Spleen (tissue), 11 donors: ENCODE results near the gene LRRK1. TPM values are rescaled to one million over a fixed set of nuclear protein-coding genes. Genes with fewer than 3 reads are reported as not detected.

ENCODE experiments used
- DNase-seq: peaks from one replicate; pipeline ENCODE4 v3.0.0-alpha.2; 2020
- H3K27ac ChIP-seq, 8 donors: fragments of 200-600 bp; sonication (generic) in 7 of 8; 1 replicate in 4 of 8; 2 replicates in 4 of 8; pipeline versions ENCODE4 v1.5.0 to v1.8.0; 2016 to 2021; ENCODE audit warnings: inconsistent platforms in 4 of 8, mild to moderate bottlenecking in 4 of 8, moderate library complexity in 1 of 8
- H3K27me3 ChIP-seq, 7 donors: fragments of 200-600 bp; sonication (generic) in 6 of 7; replicated peaks in 1 of 7; 1 replicate in 4 of 7; 2 replicates in 3 of 7; pipeline versions ENCODE4 v1.5.0 to v1.8.0; 2016 to 2021; ENCODE audit warnings: inconsistent platforms in 3 of 7, mild to moderate bottlenecking in 1 of 7
- H3K36me3 ChIP-seq, 6 donors: fragments of 200-600 bp; sonication (generic) in 5 of 6; 1 replicate in 4 of 6; 2 replicates in 2 of 6; pipeline versions ENCODE4 v1.5.0 to v1.8.0; 2016 to 2021; ENCODE audit warnings: inconsistent platforms in 2 of 6
- H3K4me1 ChIP-seq, 6 donors: fragments of 200-600 bp; sonication (generic) in 5 of 6; 1 replicate in 3 of 6; 2 replicates in 3 of 6; pipeline versions ENCODE4 v1.5.0 to v1.8.0; 2016 to 2021; ENCODE audit warnings: inconsistent platforms in 3 of 6
- H3K4me3 ChIP-seq, 8 donors: fragments of 200-600 bp; sonication (generic) in 7 of 8; 1 replicate in 4 of 8; 2 replicates in 4 of 8; pipeline versions ENCODE4 v1.5.0 to v1.8.0; 2016 to 2021; ENCODE audit warnings: inconsistent platforms in 4 of 8, mild to moderate bottlenecking in 4 of 8, moderate library complexity in 2 of 8
- H3K9me3 ChIP-seq, 8 donors: fragments of 200-600 bp; sonication (generic) in 7 of 8; 1 replicate in 4 of 8; 2 replicates in 4 of 8; pipeline versions ENCODE4 v1.5.0 to v1.8.0; 2016 to 2021; ENCODE audit warnings: inconsistent platforms in 4 of 8
- CTCF ChIP-seq, 11 experiments: fragments of 200-600 bp in 7 of 11; fragments of 450-650 bp in 4 of 11; sonication (generic) in 4 of 11; IDR thresholded peaks in 8 of 11; conservative IDR thresholded peaks in 3 of 11; 1 replicate in 7 of 11; 2 replicates in 4 of 11; pipeline versions ENCODE4 v1.4.0 to v1.8.0; 2016 to 2021; ENCODE audit warnings: antibody characterized with exemption in 11 of 11, inconsistent platforms in 4 of 11, mild to moderate bottlenecking in 1 of 11
- POLR2A ChIP-seq, 3 donors: fragments of 450-650 bp; IDR thresholded peaks; one replicate each; pipeline ENCODE4 v1.5.1; 2017; ENCODE audit warnings: antibody characterized with exemption in 3 of 3, mild to moderate bottlenecking in 1 of 3
- POLR2AphosphoS5 ChIP-seq, 3 donors: sonication (generic); formaldehyde crosslinking; IDR thresholded peaks; one replicate each; pipeline ENCODE4 v1.5.1; 2017; ENCODE audit warnings: antibody characterized with exemption in 3 of 3
- WGBS, 5 donors: extraction: QIAGEN DNeasy Blood & Tissue Kit in 3 of 5; methylation state at CpG; one replicate each; pipeline versions ENCODE4 v1.1.5 to v1.1.7; 2013 to 2018; 5-methylcytosine and 5-hydroxymethylcytosine counted together
- intact Hi-C: fragments of 100-400 bp; cut with DNase I; formaldehyde crosslinking; loops from one replicate; pipeline ENCODE4 v1.15.0; 2023; ENCODE audit warnings: low total_unique reads
- polyA plus RNA-seq, 3 donors: library from polyadenylated mRNA; stranded (reverse); fragments of 200-250 nt; gene quantifications; one replicate each; pipeline ENCODE4 v1.2.1, GENCODE V29; 2013
- total RNA-seq, 7 donors: library from RNA; depleted of rRNA in 3 of 7; stranded (reverse); fragments of >200 nt in 3 of 7; fragmentation: NEBNext Ultra II Directional in 4 of 7; extraction: Animal tissue kit (Norgen Biotek cat#: 25700) in 4 of 7; gene quantifications; one replicate each; pipeline versions ENCODE4 v1.1.0 to v1.2.1, GENCODE V29; 2016 to 2021
- donor health status: healthy with polysubstance abuse.
- donor health status: DM: no; HTN: no; CAD: no; lungs with moderate emphysema.
- donor health status: DM: no; HTN: no; CAD: no.
- donor health status: Bipolar disorder and iron deficiency.
- donor health status: healthy.
- donor health status: DM: no; HTN: no; CAD: no.
- donor health status: DM: yes; HTN: yes; CAD: no.

The LRRK1 gene
- total and polyA plus RNA-seq, 10 donors, result 12.0 to 60.2 (median 48.8) TPM

GRCh38 chr15:100948430-100948762 lies 29.2 kb downstream of the LRRK1 start:
- Histone ChIP-seq H3K27me3 (no peaks in the 10 kb centered on the region), H3K36me3 (peaks cover 0 to 5% (median 0%) of the 10 kb centered on the region in 6 donors), H3K4me3 (peak overlapping the region in 1 of 8 donors; percentile 38), H3K27ac (peak overlapping the region in 4 of 8 donors; percentile 21 to 65 (median 36)), H3K9me3 (no peaks in the 10 kb centered on the region), H3K4me1 (peaks cover 0 to 52% (median 26%) of the 10 kb centered on the region in 6 donors)
- 82 to 92% (median 90%) methylated on average over 3 of the region's 3 CpGs for WGBS, 5 donors
- DNase-seq, result no peak
- TF ChIP-seq CTCF (IDR thresholded peaks at IDR 0.05 in 8 of 11, conservative IDR thresholded peaks at IDR 0.05 in 3 of 11), result no peak
- no peak for TF ChIP-seq POLR2A (IDR thresholded peaks at IDR 0.05)
- TF ChIP-seq POLR2AphosphoS5 (IDR thresholded peaks at IDR 0.05), result no peak
- intact Hi-C loops, result no loop called here

- no peak overlapping the region for H3K4me3 ChIP-seq
- DNase-seq, result no peak
- peaks cover 0 to 39% (median 14%) of the 10 kb centered on the region in 6 donors for H3K4me1 ChIP-seq
- no peaks in the 10 kb centered on the region for H3K27me3 ChIP-seq
- H3K36me3 ChIP-seq, result peaks cover 0 to 5% (median 0%) of the 10 kb centered on the region in 6 donors
- no peaks in the 10 kb centered on the region for H3K9me3 ChIP-seq
- intact Hi-C loops, result no loop called here
- TF ChIP-seq CTCF (IDR thresholded peaks at IDR 0.05 in 8 of 11, conservative IDR thresholded peaks at IDR 0.05 in 3 of 11) (no peak), POLR2A (IDR thresholded peaks at IDR 0.05) (no peak), POLR2AphosphoS5 (IDR thresholded peaks at IDR 0.05) (no peak)
- WGBS, 5 donors, result 88 to 100% (median 96%) methylated on average over 1 of the region's 1 CpG
- H3K27ac ChIP-seq, result peak overlapping the region in 1 of 8 donors; percentile 29
Measured at GRCh38 chr15:100949691-100950090, 30.5 kb downstream of the LRRK1 start.

GRCh38 chr15:100951965-100952364 lies 32.8 kb downstream of the LRRK1 start:
- Histone ChIP-seq H3K4me1 (peaks cover 0 to 38% (median 15%) of the 10 kb centered on the region in 6 donors), H3K36me3 (peaks cover 0 to 5% (median 0%) of the 10 kb centered on the region in 6 donors), H3K4me3 (no peak overlapping the region), H3K9me3 (no peaks in the 10 kb centered on the region), H3K27ac (no peak overlapping the region), H3K27me3 (peaks cover 0 to 5% (median 0%) of the 10 kb centered on the region in 7 donors)
- DNase-seq, result no peak
- intact Hi-C loops, result no loop called here
- no peak for TF ChIP-seq POLR2AphosphoS5 (IDR thresholded peaks at IDR 0.05)
- TF ChIP-seq POLR2A (IDR thresholded peaks at IDR 0.05), result no peak
- no peak for TF ChIP-seq CTCF (IDR thresholded peaks at IDR 0.05 in 8 of 11, conservative IDR thresholded peaks at IDR 0.05 in 3 of 11)
- WGBS, 5 donors, result 55 to 58% (median 56%) methylated on average over 5 of the region's 5 CpGs

GRCh38 chr15:100952566-100952965 lies 33.4 kb downstream of the LRRK1 start:
- peaks cover 0 to 7% (median 0%) of the 10 kb centered on the region in 7 donors for H3K27me3 ChIP-seq
- intact Hi-C loops, result no loop called here
- no peaks in the 10 kb centered on the region for H3K9me3 ChIP-seq
- no peak for TF ChIP-seq POLR2A (IDR thresholded peaks at IDR 0.05)
- no peak for DNase-seq
- H3K27ac ChIP-seq, result no peak overlapping the region
- no peak overlapping the region for H3K4me3 ChIP-seq
- peaks cover 0 to 5% (median 0%) of the 10 kb centered on the region in 6 donors for H3K36me3 ChIP-seq
- H3K4me1 ChIP-seq, result peaks cover 0 to 40% (median 14%) of the 10 kb centered on the region in 6 donors
- WGBS, 5 donors, result 85 to 94% (median 88%) methylated on average over 3 of the region's 3 CpGs
